A673 (cell line): Measurements from ENCODE around the gene WDR49.

Experiments used
- EZH2 ChIP-seq: fragments of 200-600 bp; sonication (generic); IDR thresholded peaks from 2 replicates; pipeline ENCODE4 v1.6.1; 2017; ENCODE audit warnings: borderline replicate concordance, low read depth, mild to moderate bottlenecking, mixed read lengths, antibody characterized with exemption, low read length; ENCODE audit not compliant: poor library complexity, severe bottlenecking
- TF ChIP-seq, protein P1 (sequence below): fragments of 300-800, 200-600 bp; sonication (generic); conservative IDR thresholded peaks from 2 replicates; pipeline ENCODE4 v1.5.1; 2017; ENCODE audit warnings: low read depth, mild to moderate bottlenecking, antibody characterized with exemption, low read length, moderate library complexity, mixed read lengths

DNA sequence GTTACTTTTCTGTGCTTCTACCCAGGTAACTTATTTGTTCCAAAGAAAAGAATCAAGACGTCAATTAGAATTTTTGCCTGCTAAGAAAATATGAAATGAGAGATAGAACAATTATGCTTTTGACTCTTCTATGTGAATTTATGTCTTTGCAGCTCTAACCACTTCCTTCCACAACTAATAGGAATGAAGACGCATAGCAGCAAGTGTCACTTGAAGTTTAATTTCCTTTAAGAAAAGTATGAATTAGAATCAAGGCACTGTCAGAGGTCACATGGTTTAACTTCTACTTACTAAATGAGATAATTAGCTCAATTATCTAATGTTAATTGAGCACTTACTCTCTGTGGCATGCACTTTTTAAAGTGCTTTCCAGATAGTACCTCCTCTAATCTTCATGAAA, 3.3 kb downstream of the WDR49 start:
- TF ChIP-seq, protein P1, sequence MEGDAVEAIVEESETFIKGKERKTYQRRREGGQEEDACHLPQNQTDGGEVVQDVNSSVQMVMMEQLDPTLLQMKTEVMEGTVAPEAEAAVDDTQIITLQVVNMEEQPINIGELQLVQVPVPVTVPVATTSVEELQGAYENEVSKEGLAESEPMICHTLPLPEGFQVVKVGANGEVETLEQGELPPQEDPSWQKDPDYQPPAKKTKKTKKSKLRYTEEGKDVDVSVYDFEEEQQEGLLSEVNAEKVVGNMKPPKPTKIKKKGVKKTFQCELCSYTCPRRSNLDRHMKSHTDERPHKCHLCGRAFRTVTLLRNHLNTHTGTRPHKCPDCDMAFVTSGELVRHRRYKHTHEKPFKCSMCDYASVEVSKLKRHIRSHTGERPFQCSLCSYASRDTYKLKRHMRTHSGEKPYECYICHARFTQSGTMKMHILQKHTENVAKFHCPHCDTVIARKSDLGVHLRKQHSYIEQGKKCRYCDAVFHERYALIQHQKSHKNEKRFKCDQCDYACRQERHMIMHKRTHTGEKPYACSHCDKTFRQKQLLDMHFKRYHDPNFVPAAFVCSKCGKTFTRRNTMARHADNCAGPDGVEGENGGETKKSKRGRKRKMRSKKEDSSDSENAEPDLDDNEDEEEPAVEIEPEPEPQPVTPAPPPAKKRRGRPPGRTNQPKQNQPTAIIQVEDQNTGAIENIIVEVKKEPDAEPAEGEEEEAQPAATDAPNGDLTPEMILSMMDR: no peak
- TF ChIP-seq EZH2: no peak
